Subcutaneous abdominal adipose tissue (tissue), 5 donors: ENCODE measurements around the gene GPX3.
A peak's percentile ranks its signal among the peaks of the same experiment; 100 is the strongest.

Experiments used
- H3K27ac ChIP-seq: one replicate; pipeline ENCODE4 v1.7.0; 2013; ENCODE audit warnings: low read depth, mild to moderate bottlenecking, inconsistent platforms, low read length, moderate library complexity
- H3K27me3 ChIP-seq, 5 donors: one replicate each; pipeline ENCODE4 v1.7.0; 2013; ENCODE audit warnings: low read length in 5 of 5, inconsistent platforms in 1 of 5; ENCODE audit not compliant: control insufficient read depth in 5 of 5, insufficient read depth in 4 of 5
- H3K36me3 ChIP-seq, 5 donors: one replicate each; pipeline ENCODE4 v1.7.0; 2013; ENCODE audit warnings: low read length in 5 of 5; ENCODE audit not compliant: control insufficient read depth in 5 of 5, insufficient read depth in 5 of 5
- H3K4me1 ChIP-seq, 5 donors: one replicate each; pipeline ENCODE4 v1.7.0; 2013; ENCODE audit warnings: low read length in 5 of 5, mild to moderate bottlenecking in 3 of 5, moderate library complexity in 1 of 5; ENCODE audit not compliant: control insufficient read depth in 5 of 5, insufficient read depth in 5 of 5
- H3K4me3 ChIP-seq, 5 donors: one replicate each; pipeline ENCODE4 v1.7.0; 2013; ENCODE audit warnings: low read length in 5 of 5, low read depth in 1 of 5
- H3K9ac ChIP-seq, 5 donors: one replicate each; pipeline ENCODE4 v1.7.0; 2013; ENCODE audit warnings: low read length in 5 of 5, mild to moderate bottlenecking in 4 of 5, moderate library complexity in 3 of 5
- H3K9me3 ChIP-seq, 5 donors: one replicate each; pipeline ENCODE4 v1.7.0; 2013; ENCODE audit warnings: low read length in 5 of 5; ENCODE audit not compliant: control insufficient read depth in 5 of 5
- donor health status: healthy.
- donor health status: healthy.
- donor health status: healthy.
- donor health status: healthy.
- donor health status: healthy.

The GPX3 gene

DNA sequence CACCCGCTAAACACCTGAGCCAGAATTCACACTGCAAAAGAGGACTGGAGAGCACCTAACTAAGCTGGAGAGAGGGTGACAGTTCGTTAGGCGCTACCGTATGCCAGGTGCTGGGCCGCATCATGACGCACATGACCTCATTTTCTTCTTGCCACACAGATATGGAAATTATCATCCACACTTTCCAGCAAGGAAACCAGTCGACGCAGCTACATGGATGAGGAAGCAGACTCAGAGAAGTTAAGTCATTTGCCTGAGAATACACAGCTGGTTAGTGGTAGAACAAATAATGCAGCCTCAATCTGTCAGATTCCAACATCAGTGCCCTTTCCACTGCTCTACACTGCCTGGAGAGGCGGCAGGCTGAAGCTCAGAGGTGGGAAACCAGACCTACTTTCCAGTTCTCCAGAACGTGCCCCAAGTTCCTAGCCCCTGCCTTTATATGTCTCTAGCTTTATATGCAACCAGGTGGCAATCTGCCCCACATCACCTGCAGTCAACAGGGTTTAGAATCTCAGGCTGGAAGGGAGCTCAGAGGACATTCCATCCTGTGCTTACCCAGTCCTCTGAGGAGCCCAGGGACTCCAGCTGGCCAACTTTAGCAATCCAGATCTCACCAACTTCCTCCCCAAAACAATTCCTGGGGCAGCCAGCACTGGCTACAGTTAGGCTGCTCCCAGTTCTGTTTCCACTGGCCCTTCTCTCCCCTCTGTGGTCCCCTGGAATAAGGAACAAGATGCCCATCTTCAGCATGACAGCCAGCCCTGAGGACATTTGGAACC is 51.6 kb downstream of the GPX3 start:
- H3K9me3 ChIP-seq, result no peaks in the 10 kb centered on the region
- H3K27me3 ChIP-seq, result peaks cover 0 to 2% (median 0%) of the 10 kb centered on the region in 5 donors
- peaks cover 0 to 55% (median 12%) of the 10 kb centered on the region in 5 donors for H3K36me3 ChIP-seq
- peaks cover 18 to 70% (median 65%) of the 10 kb centered on the region in 5 donors for H3K4me1 ChIP-seq
- H3K27ac ChIP-seq, result peak overlapping the region; percentile 44
- no peak overlapping the region for H3K4me3 ChIP-seq
- H3K9ac ChIP-seq, result peak overlapping the region in 2 of 5 donors; percentile 5 to 10

DNA sequence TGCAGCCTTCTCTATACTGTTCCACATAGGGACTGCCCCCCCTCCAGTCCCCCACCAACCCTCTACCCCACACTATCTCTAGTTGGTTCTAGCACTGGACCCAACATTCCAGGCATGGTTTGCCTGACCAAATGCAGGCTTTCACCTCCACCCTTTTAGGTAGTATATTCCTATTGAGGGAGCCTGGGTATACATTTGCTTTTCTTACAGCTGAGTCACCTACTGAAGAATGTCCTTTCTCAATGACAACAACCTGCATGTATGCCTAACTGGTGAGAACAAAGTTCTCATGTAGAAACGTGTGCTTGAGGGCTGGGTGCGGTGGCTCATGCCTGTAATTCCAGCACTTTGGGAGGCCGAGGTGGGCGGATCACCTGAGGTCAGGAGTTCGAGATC is 52.2 kb downstream of the GPX3 start:
- Histone ChIP-seq H3K9me3 (no peaks in the 10 kb centered on the region), H3K9ac (no peak overlapping the region), H3K4me1 (peaks cover 17 to 70% (median 65%) of the 10 kb centered on the region in 5 donors), H3K4me3 (no peak overlapping the region), H3K36me3 (peaks cover 0 to 55% (median 11%) of the 10 kb centered on the region in 5 donors), H3K27me3 (peaks cover 0 to 2% (median 0%) of the 10 kb centered on the region in 5 donors), H3K27ac (peak overlapping the region; percentile 44)

GRCh38 chr5:151073280-151073679 is 52.9 kb downstream of the GPX3 start:
- Histone ChIP-seq H3K36me3 (peaks cover 0 to 55% (median 14%) of the 10 kb centered on the region in 5 donors), H3K4me1 (peaks cover 10 to 70% (median 65%) of the 10 kb centered on the region in 5 donors), H3K27ac (peak overlapping the region; percentile 44), H3K9me3 (no peaks in the 10 kb centered on the region), H3K4me3 (no peak overlapping the region), H3K9ac (no peak overlapping the region), H3K27me3 (peaks cover 0 to 2% (median 0%) of the 10 kb centered on the region in 5 donors)

DNA sequence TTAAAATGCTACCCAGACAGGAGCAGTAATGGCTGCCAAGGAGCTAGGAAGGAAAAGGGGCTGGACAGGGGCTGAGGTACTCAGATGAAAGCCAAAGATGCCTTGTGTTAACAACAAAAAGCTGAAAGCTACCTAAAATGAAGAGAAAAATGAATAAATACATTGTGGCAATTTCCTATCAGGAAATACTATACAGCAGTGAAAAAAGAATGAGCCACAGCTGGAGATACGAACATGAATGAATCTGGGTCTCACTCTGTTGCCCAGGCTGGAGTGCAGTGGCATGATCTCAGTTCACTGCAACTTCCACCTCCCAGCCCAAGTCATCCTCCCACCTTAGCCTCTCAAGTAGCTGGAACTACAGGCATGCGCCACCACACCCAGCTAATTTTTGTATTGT is 54.2 kb downstream of the GPX3 start:
- Histone ChIP-seq H3K27me3 (peaks cover 0 to 2% (median 0%) of the 10 kb centered on the region in 5 donors), H3K9me3 (no peaks in the 10 kb centered on the region), H3K4me1 (peaks cover 11 to 70% (median 65%) of the 10 kb centered on the region in 5 donors), H3K4me3 (no peak overlapping the region), H3K36me3 (peaks cover 0 to 48% (median 14%) of the 10 kb centered on the region in 5 donors), H3K27ac (peak overlapping the region; percentile 46), H3K9ac (peak overlapping the region in 2 of 5 donors; percentile 17 to 29)

GRCh38 chr5:151075698-151076331 is 55.4 kb downstream of the GPX3 start:
- H3K27ac ChIP-seq, result peak overlapping the region; percentile 100
- H3K9ac ChIP-seq, result peak overlapping the region; percentile 2 to 90 (median 46)
- peaks cover 0 to 38% (median 11%) of the 10 kb centered on the region in 5 donors for H3K36me3 ChIP-seq
- peak overlapping the region in 1 of 5 donors; percentile 22 for H3K4me3 ChIP-seq
- H3K27me3 ChIP-seq, result peaks cover 0 to 2% (median 0%) of the 10 kb centered on the region in 5 donors
- no peaks in the 10 kb centered on the region for H3K9me3 ChIP-seq
- H3K4me1 ChIP-seq, result peaks cover 17 to 65% (median 63%) of the 10 kb centered on the region in 5 donors

- Histone ChIP-seq H3K9me3 (no peaks in the 10 kb centered on the region), H3K9ac (peak overlapping the region in 2 of 5 donors; percentile 16 to 52), H3K4me1 (peaks cover 17 to 65% (median 64%) of the 10 kb centered on the region in 5 donors), H3K36me3 (peaks cover 0 to 32% (median 9%) of the 10 kb centered on the region in 5 donors), H3K27ac (peak overlapping the region; percentile 100), H3K4me3 (peak overlapping the region in 1 of 5 donors; percentile 22), H3K27me3 (peaks cover 0 to 2% (median 0%) of the 10 kb centered on the region in 5 donors)
Observed at GRCh38 chr5:151076616-151077015, 56.2 kb downstream of the GPX3 start.

DNA sequence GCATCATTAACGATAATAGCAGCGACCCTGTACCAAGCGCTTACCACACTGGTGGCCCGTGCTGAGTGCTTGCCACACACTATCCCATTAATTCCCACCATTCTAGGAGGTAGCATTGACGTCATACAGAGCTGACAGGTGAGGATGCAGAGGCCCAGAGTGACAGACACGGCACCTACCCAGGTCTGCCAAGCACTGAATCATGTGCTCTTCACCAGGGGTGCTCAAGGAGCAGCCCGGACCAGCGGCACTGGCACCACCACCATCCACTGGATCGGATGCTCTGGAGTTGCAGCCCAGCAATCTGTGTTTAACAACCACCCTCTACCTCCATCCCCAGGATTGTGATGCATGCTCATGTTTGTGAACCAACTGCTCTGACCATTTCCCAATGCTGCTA is 57.0 kb downstream of the GPX3 start:
- peaks cover 0 to 2% (median 0%) of the 10 kb centered on the region in 5 donors for H3K27me3 ChIP-seq
- peak overlapping the region; percentile 100 for H3K27ac ChIP-seq
- no peak overlapping the region for H3K4me3 ChIP-seq
- no peaks in the 10 kb centered on the region for H3K9me3 ChIP-seq
- H3K36me3 ChIP-seq, result peaks cover 0 to 28% (median 6%) of the 10 kb centered on the region in 5 donors
- no peak overlapping the region for H3K9ac ChIP-seq
- H3K4me1 ChIP-seq, result peaks cover 23 to 65% (median 64%) of the 10 kb centered on the region in 5 donors

DNA sequence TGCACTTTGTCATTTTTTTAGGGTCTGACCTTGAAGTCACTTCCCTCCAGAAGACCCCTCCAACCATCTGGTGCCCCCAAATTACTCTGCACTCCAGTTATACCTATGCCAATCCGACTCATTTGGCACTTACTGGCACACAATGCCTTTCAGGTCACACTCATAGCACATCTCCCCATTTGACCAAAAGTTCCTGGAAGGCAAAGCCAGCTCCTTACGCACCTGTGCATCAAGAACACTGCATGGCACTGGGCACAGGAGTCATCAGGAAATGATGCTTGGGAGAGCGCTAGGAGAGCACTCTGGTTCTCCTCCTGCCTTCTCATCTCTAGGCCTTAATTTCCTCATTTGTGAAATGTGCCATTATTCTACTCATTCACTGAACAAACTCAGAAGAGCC is 57.6 kb downstream of the GPX3 start:
- H3K27ac ChIP-seq, result peak overlapping the region; percentile 100
- H3K36me3 ChIP-seq, result peaks cover 0 to 28% (median 6%) of the 10 kb centered on the region in 5 donors
- peak overlapping the region in 1 of 5 donors; percentile 42 for H3K4me3 ChIP-seq
- peaks cover 0 to 2% (median 0%) of the 10 kb centered on the region in 5 donors for H3K27me3 ChIP-seq
- peaks cover 27 to 70% (median 66%) of the 10 kb centered on the region in 5 donors for H3K4me1 ChIP-seq
- H3K9ac ChIP-seq, result peak overlapping the region in 1 of 5 donors; percentile 99
- H3K9me3 ChIP-seq, result no peaks in the 10 kb centered on the region
